ENCODE results near the gene LMNB1. TPM values are rescaled to one million over a fixed set of nuclear protein-coding genes. Genes with fewer than 3 reads are reported as not detected.
A peak's percentile ranks its signal among the peaks of the same experiment; 100 is the strongest.

The LMNB1 gene
- total RNA-seq, 1 donor from 2014 or later = 3.9 TPM

DNA sequence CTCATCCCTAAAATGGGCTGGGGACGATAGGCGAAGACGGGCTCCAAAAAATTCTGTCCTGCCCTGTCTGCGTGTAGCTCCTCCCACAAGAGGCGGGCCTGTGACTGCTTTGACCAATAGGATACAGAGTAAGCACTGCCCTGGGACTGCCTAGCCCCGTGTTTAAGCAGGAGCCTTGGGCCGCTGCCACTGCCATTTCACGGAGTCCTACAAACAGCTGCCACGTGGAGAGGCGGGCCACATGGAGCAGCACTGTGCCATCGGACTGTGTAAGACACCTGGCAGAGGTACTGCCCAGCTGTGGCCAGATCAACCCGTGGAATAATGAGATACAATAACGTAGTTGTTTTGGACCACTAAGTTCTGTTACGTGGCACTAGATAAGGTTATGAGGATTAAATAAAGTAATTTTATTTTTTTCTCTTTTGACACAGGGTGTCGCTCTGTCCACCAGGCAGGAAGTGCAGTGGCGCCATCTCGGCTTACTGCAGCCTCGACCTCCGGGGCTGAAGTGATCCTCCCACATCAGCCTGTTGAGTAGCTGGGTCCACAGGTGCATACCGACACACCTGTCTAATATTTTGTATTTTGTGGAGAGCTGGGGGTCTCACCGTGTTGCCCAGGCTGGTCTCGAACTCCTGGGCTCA lies 87.2 kb downstream of the LMNB1 start:
- no peak overlapping the region for H3K4me3 ChIP-seq (ENCODE audit: low read depth, low read length)
- TF ChIP-seq, protein P1, sequence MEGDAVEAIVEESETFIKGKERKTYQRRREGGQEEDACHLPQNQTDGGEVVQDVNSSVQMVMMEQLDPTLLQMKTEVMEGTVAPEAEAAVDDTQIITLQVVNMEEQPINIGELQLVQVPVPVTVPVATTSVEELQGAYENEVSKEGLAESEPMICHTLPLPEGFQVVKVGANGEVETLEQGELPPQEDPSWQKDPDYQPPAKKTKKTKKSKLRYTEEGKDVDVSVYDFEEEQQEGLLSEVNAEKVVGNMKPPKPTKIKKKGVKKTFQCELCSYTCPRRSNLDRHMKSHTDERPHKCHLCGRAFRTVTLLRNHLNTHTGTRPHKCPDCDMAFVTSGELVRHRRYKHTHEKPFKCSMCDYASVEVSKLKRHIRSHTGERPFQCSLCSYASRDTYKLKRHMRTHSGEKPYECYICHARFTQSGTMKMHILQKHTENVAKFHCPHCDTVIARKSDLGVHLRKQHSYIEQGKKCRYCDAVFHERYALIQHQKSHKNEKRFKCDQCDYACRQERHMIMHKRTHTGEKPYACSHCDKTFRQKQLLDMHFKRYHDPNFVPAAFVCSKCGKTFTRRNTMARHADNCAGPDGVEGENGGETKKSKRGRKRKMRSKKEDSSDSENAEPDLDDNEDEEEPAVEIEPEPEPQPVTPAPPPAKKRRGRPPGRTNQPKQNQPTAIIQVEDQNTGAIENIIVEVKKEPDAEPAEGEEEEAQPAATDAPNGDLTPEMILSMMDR (IDR thresholded peaks at IDR 0.05; ENCODE audit: insufficient read depth, low read length, severe bottlenecking) = no peak
- peaks cover 3% of the 10 kb centered on the region for H3K27me3 ChIP-seq (ENCODE audit: control insufficient read depth, insufficient read depth, low read length)
- FAIRE-seq = no peak
- H3K36me3 ChIP-seq (ENCODE audit: control insufficient read depth, insufficient read depth, low read length) = no peaks in the 10 kb centered on the region
- no peak for DNase-seq (ENCODE audit: low read depth)

DNA sequence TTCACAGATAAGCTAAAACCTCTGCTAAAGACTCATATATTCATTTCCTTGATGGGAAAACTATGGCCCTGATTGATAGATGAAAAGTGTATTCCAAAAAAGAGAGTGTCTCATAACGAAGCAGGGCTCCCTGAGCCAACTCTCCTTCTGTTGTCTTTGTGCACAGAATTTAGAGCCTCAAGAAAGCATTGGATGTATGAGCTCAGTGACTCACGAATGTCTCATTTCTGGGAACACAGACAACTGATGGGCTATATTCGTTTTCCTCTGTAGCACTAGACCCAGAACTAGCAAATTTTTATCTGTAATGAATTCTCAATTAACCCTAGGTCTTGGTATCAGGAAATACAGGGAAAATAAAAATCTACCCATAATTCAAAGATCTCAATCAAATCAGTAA lies 88.4 kb downstream of the LMNB1 start:
- Histone ChIP-seq H3K4me3 (ENCODE audit: low read depth, low read length) (no peak overlapping the region), H3K27me3 (ENCODE audit: control insufficient read depth, insufficient read depth, low read length) (peaks cover 3% of the 10 kb centered on the region), H3K36me3 (ENCODE audit: control insufficient read depth, insufficient read depth, low read length) (no peaks in the 10 kb centered on the region)
- DNase-seq (ENCODE audit: low read depth) (peak; percentile 50), FAIRE-seq (no peak)
- TF ChIP-seq, protein P1 (IDR thresholded peaks at IDR 0.05; ENCODE audit: insufficient read depth, low read length, severe bottlenecking) = no peak

DNA sequence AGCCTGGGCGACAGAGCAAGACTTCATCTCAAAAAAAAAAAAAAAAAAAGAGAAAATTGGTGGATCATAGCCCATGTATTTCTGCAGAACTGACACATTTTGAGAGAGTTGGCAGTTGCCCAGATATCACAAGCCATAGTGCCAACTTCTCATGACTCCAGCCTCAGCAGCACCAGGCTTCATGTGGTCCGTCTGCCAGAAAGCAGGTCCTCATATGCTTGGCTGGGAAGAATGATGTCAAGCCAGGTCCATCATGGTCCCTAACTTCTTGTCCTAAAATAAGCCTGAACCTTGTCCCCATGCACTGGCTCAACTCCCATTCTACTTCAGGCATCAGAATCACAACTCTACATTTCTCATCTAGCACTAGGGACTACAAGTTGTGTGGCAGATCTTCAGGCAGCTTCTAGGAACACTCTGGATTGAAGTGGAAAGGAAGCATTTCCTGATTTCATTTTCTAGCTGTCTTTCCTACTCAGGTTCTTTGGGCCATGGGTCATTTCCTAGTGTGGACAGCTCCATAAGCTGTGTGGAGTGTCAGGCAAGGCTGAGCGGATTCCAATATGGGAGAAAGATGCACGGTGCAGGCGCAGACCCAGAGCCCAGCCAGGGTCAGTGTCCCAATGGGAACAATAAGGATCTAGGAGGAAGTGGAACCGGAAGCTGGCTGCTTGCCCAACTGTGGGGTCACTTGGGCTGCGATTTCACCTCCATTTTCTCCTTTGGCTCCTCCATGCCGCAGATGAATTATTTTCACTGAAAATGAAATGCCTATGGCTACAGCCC lies 90.1 kb downstream of the LMNB1 start:
- H3K27me3 ChIP-seq (ENCODE audit: control insufficient read depth, insufficient read depth, low read length) = peaks cover 3% of the 10 kb centered on the region
- no peaks in the 10 kb centered on the region for H3K36me3 ChIP-seq (ENCODE audit: control insufficient read depth, insufficient read depth, low read length)
- H3K4me3 ChIP-seq (ENCODE audit: low read depth, low read length) = no peak overlapping the region
- FAIRE-seq = no peak
- no peak for DNase-seq (ENCODE audit: low read depth)
- TF ChIP-seq, protein P1 (IDR thresholded peaks at IDR 0.05; ENCODE audit: insufficient read depth, low read length, severe bottlenecking) = no peak

DNA sequence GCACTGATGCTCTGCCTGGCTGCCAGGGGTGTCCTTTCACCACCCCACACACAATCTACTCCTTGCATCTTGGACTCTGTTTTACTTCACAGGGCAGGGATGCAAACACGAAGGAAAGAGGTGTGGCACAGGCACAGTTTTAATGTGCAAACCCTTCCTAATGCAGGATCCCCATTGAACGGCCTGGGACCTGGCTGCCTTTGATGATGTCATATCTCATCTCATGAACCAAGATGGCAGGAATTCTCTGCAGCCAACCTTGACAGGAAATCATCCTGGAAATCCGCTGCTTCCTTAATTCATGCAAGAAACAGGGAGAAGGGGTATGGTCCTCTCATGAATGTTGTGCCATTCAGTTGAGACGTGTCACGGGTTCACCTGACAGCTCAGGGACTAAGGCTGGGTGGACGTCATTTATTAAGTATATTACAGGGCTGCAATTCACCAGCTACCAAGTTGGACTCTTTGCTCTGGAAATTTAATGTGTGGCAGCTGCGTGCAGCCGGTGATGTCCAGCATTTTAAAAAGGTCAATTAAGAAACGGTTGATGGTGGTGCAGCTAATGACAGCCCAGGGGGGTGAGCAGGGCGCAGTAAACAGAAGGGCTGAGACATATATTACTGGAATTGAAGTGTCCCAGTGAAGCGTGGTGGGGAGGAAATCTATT lies 91.5 kb downstream of the LMNB1 start:
- no peaks in the 10 kb centered on the region for H3K36me3 ChIP-seq (ENCODE audit: control insufficient read depth, insufficient read depth, low read length)
- TF ChIP-seq, protein P1 (IDR thresholded peaks at IDR 0.05; ENCODE audit: insufficient read depth, low read length, severe bottlenecking) = no peak
- DNase-seq (ENCODE audit: low read depth) (no peak), FAIRE-seq (no peak)
- peaks cover 3% of the 10 kb centered on the region for H3K27me3 ChIP-seq (ENCODE audit: control insufficient read depth, insufficient read depth, low read length)
- H3K4me3 ChIP-seq (ENCODE audit: low read depth, low read length) = no peak overlapping the region

DNA sequence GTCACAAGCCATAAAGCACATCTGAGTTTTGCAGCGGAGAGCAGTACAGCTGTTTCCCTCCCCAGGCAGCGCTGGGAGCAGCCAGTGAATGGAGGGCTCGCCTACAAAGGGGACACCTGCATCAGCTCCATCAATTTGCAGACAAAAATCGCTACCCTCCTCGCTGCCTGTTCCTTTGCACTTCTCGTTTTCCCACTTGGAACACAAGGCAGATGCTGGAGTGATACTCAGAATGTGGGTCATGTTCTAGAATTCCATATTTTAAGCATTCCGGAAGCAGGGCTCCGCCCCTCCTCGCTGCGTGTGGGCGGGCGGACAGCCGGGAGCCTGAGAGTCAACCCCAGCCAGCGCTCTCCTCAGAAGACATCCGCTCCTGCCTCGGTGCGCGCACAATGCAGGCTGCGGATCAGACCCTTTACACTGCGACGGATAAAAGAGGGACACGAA lies 92.1 kb downstream of the LMNB1 start:
- TF ChIP-seq, protein P1 (IDR thresholded peaks at IDR 0.05; ENCODE audit: insufficient read depth, low read length, severe bottlenecking) = no peak
- Histone ChIP-seq H3K27me3 (ENCODE audit: control insufficient read depth, insufficient read depth, low read length) (peaks cover 3% of the 10 kb centered on the region), H3K36me3 (ENCODE audit: control insufficient read depth, insufficient read depth, low read length) (no peaks in the 10 kb centered on the region), H3K4me3 (ENCODE audit: low read depth, low read length) (no peak overlapping the region)
- FAIRE-seq = no peak
- DNase-seq (ENCODE audit: low read depth) = peak; percentile 17

All from bronchial epithelial cell (primary cell).